ENCODE data around the gene TCF20.

GRCh38 chr22:42308892-42309468 lies 38.5 kb upstream of the TCF20 start:
- TF ChIP-seq, protein P1, sequence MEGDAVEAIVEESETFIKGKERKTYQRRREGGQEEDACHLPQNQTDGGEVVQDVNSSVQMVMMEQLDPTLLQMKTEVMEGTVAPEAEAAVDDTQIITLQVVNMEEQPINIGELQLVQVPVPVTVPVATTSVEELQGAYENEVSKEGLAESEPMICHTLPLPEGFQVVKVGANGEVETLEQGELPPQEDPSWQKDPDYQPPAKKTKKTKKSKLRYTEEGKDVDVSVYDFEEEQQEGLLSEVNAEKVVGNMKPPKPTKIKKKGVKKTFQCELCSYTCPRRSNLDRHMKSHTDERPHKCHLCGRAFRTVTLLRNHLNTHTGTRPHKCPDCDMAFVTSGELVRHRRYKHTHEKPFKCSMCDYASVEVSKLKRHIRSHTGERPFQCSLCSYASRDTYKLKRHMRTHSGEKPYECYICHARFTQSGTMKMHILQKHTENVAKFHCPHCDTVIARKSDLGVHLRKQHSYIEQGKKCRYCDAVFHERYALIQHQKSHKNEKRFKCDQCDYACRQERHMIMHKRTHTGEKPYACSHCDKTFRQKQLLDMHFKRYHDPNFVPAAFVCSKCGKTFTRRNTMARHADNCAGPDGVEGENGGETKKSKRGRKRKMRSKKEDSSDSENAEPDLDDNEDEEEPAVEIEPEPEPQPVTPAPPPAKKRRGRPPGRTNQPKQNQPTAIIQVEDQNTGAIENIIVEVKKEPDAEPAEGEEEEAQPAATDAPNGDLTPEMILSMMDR (IDR thresholded peaks at IDR 0.05; ENCODE audit: low read length) = no peak
- TF ChIP-seq EZH2 (IDR thresholded peaks at IDR 0.05; ENCODE audit: borderline replicate concordance, low read length) = no peak
